Keratinocyte (primary cell): ENCODE measurements around the gene RORB.

Source experiments
- EZH2 ChIP-seq: IDR thresholded peaks from one replicate; pipeline ENCODE4 v1.6.1; 2012; ENCODE audit warnings: inconsistent platforms, mild to moderate bottlenecking, low read length, moderate library complexity
- TF ChIP-seq, protein P1 (sequence below), 3 experiments: IDR thresholded peaks in 1 of 3; conservative IDR thresholded peaks in 1 of 3; optimal IDR thresholded peaks in 1 of 3; 2 replicates in 2 of 3; 3 replicates in 1 of 3; pipeline versions ENCODE3 to v1.5.1; 2011; ENCODE audit warnings: low read length in 3 of 3, mild to moderate bottlenecking in 3 of 3, moderate library complexity in 2 of 3, control low read depth in 1 of 3, inconsistent platforms in 1 of 3; ENCODE audit not compliant: insufficient read depth in 2 of 3; ENCODE audit errors: extremely low read depth in 1 of 3

DNA sequence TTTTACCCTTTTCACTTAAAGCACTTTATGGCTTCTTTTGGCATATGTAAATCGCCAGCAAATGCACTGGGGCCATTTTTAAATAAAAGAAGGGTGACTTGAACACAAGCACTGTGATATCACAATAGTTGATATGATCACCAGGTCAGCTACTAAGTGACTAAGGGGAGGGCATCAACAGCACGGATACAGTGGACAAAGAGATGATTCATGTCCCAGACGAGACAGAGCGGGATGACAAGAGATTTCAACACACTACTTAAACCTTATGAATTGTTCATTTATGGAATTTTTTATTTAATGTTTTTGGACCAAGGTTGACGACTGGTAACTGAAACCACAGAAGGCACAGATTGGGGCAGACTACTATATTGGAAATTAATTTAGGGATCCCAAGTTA lies 54.1 kb downstream of the RORB start:
- TF ChIP-seq, protein P1, sequence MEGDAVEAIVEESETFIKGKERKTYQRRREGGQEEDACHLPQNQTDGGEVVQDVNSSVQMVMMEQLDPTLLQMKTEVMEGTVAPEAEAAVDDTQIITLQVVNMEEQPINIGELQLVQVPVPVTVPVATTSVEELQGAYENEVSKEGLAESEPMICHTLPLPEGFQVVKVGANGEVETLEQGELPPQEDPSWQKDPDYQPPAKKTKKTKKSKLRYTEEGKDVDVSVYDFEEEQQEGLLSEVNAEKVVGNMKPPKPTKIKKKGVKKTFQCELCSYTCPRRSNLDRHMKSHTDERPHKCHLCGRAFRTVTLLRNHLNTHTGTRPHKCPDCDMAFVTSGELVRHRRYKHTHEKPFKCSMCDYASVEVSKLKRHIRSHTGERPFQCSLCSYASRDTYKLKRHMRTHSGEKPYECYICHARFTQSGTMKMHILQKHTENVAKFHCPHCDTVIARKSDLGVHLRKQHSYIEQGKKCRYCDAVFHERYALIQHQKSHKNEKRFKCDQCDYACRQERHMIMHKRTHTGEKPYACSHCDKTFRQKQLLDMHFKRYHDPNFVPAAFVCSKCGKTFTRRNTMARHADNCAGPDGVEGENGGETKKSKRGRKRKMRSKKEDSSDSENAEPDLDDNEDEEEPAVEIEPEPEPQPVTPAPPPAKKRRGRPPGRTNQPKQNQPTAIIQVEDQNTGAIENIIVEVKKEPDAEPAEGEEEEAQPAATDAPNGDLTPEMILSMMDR (optimal IDR thresholded peaks at IDR 0.05 in 1 of 3, IDR thresholded peaks at IDR 0.05 in 1 of 3, conservative IDR thresholded peaks at IDR 0.05 in 1 of 3; ENCODE audit: extremely low read depth in 1 of 3, insufficient read depth in 2 of 3, low read length in 3 of 3), result no peak
- no peak for TF ChIP-seq EZH2
